ENCODE measurements around the gene IL17C. TPM values are rescaled to one million over a fixed set of nuclear protein-coding genes. Genes with fewer than 3 reads are reported as not detected.

IL17C gene
- total RNA-seq, 4 donors from 2014 or later = 2.4 TPM; not detected in 3

- H3K27me3 ChIP-seq = peaks cover 0 to 57% (median 0%) of the 10 kb centered on the region in 4 donors
- TF ChIP-seq POLR2A (IDR thresholded peaks at IDR 0.05) (no peak), CTCF (IDR thresholded peaks at IDR 0.05) (no peak)
- intact Hi-C loops (cut with DNase I) = no loop called here
- no peaks in the 10 kb centered on the region for H3K9me3 ChIP-seq
- no peak for DNase-seq
- H3K4me1 ChIP-seq = peaks cover 0 to 18% (median 3%) of the 10 kb centered on the region in 3 donors
- peaks cover 0 to 5% (median 0%) of the 10 kb centered on the region in 3 donors for H3K36me3 ChIP-seq
- no peak overlapping the region for H3K4me3 ChIP-seq
- H3K27ac ChIP-seq = no peak overlapping the region
- 68 to 69% methylated on average over 2 to 3 of the region's 13 CpGs for WGBS, 2 donors
These were observed 39.3 kb downstream of the IL17C start for GRCh38 chr16:88677721-88678120.

- no peak for TF ChIP-seq POLR2A (IDR thresholded peaks at IDR 0.05)
- TF ChIP-seq CTCF (IDR thresholded peaks at IDR 0.05) = no peak
- DNase-seq = no peak
- intact Hi-C loops (cut with DNase I) = no loop called here
- H3K27me3 ChIP-seq = peaks cover 0 to 64% (median 0%) of the 10 kb centered on the region in 4 donors
- peaks cover 0 to 18% (median 3%) of the 10 kb centered on the region in 3 donors for H3K4me1 ChIP-seq
- 65 to 75% methylated on average over 2 of the region's 32 CpGs for WGBS, 2 donors
- no peaks in the 10 kb centered on the region for H3K9me3 ChIP-seq
- no peak overlapping the region for H3K4me3 ChIP-seq
- H3K27ac ChIP-seq = no peak overlapping the region
- peaks cover 0 to 5% (median 0%) of the 10 kb centered on the region in 3 donors for H3K36me3 ChIP-seq
These were observed 40.0 kb downstream of the IL17C start for GRCh38 chr16:88678224-88678979.

- no peak overlapping the region for H3K27ac ChIP-seq
These were observed 42.2 kb downstream of the IL17C start for GRCh38 chr16:88680554-88681083.

GRCh38 chr16:88681084-88681680 is 42.8 kb downstream of the IL17C start:
- no peak for DNase-seq
- Histone ChIP-seq H3K4me1 (peaks cover 13 to 37% (median 19%) of the 10 kb centered on the region in 3 donors), H3K36me3 (no peaks in the 10 kb centered on the region), H3K27ac (peak overlapping the region in 2 of 4 donors; percentile 77 to 79), H3K9me3 (no peaks in the 10 kb centered on the region), H3K27me3 (peaks cover 7 to 91% (median 10%) of the 10 kb centered on the region in 4 donors), H3K4me3 (peak overlapping the region in 1 of 4 donors; percentile 26)
- intact Hi-C loops (cut with DNase I) = no loop called here
- peak in 5 of 6 experiments; percentile 24 to 64 (median 36) for TF ChIP-seq CTCF (IDR thresholded peaks at IDR 0.05)
- TF ChIP-seq POLR2A (IDR thresholded peaks at IDR 0.05) = no peak
- WGBS, 2 donors = 50% methylated on average over 1 of the region's 31 CpGs; no CpG with 5 or more reads in 1 of the 2 donors

More at GRCh38 chr16:88680554-88681083, 42.2 kb downstream of the IL17C start:
- no peak for DNase-seq
- intact Hi-C loops (cut with DNase I) = no loop called here
- no peak overlapping the region for H3K4me3 ChIP-seq
- peaks cover 7 to 31% (median 13%) of the 10 kb centered on the region in 3 donors for H3K4me1 ChIP-seq
- TF ChIP-seq POLR2A (IDR thresholded peaks at IDR 0.05) (no peak), CTCF (IDR thresholded peaks at IDR 0.05) (no peak)
- peaks cover 5 to 86% (median 8%) of the 10 kb centered on the region in 4 donors for H3K27me3 ChIP-seq
- no peaks in the 10 kb centered on the region for H3K36me3 ChIP-seq
- 65 to 78% methylated on average over 3 to 5 of the region's 5 CpGs for WGBS, 2 donors
- H3K9me3 ChIP-seq = no peaks in the 10 kb centered on the region
